ENCODE measurements around the gene CYB561. TPM values are rescaled to one million over a fixed set of nuclear protein-coding genes. Genes with fewer than 3 reads are reported as not detected.
A peak's percentile ranks its signal among the peaks of the same experiment; 100 is the strongest.

Gene CYB561
- total RNA-seq, 1 experiment from 2014 or later = 30.9 TPM

GRCh38 chr17:63451150-63451549, 5.0 kb upstream of the CYB561 start:
- DNase-seq (ENCODE audit: low spot score) = no peak

- no peak for DNase-seq (ENCODE audit: low spot score)
Observed at GRCh38 chr17:63450551-63450950, 4.4 kb upstream of the CYB561 start.

- DNase-seq (ENCODE audit: low spot score) = no peak
Observed at GRCh38 chr17:63448655-63449054, 2.5 kb upstream of the CYB561 start.

- DNase-seq (ENCODE audit: low spot score) = no peak
Observed at GRCh38 chr17:63447471-63448009, 1.4 kb upstream of the CYB561 start.

GRCh38 chr17:63446753-63447470, 806 bp upstream of the CYB561 start:
- DNase-seq (ENCODE audit: low spot score) = no peak

- DNase-seq (ENCODE audit: low spot score) = no peak
Observed at GRCh38 chr17:63445571-63445953, 544 bp downstream of the CYB561 start.

GRCh38 chr17:63445065-63445464, 1.0 kb downstream of the CYB561 start:
- no peak for DNase-seq (ENCODE audit: low spot score)

- no peak for DNase-seq (ENCODE audit: low spot score)
Observed at GRCh38 chr17:63444457-63444856, 1.6 kb downstream of the CYB561 start.

GRCh38 chr17:63443053-63443452, 3.1 kb downstream of the CYB561 start:
- DNase-seq (ENCODE audit: low spot score) = no peak

GRCh38 chr17:63442549-63443035, 3.5 kb downstream of the CYB561 start:
- DNase-seq (ENCODE audit: low spot score) = no peak

- no peak for DNase-seq (ENCODE audit: low spot score)
Observed at GRCh38 chr17:63442074-63442473, 4.0 kb downstream of the CYB561 start.

- no peak for DNase-seq (ENCODE audit: low spot score)
Observed at GRCh38 chr17:63441654-63442053, 4.5 kb downstream of the CYB561 start.

- no peak for DNase-seq (ENCODE audit: low spot score)
Observed at GRCh38 chr17:63440770-63441335, 5.3 kb downstream of the CYB561 start.

GRCh38 chr17:63440127-63440769, 5.9 kb downstream of the CYB561 start:
- DNase-seq (ENCODE audit: low spot score) = no peak

GRCh38 chr17:63439687-63440086, 6.4 kb downstream of the CYB561 start:
- peak; percentile 90 for DNase-seq (ENCODE audit: low spot score)

GRCh38 chr17:63438092-63439051, 7.7 kb downstream of the CYB561 start:
- no peak for DNase-seq (ENCODE audit: low spot score)

GRCh38 chr17:63437287-63438091, 8.6 kb downstream of the CYB561 start:
- no peak for DNase-seq (ENCODE audit: low spot score)

- no peak for DNase-seq (ENCODE audit: low spot score)
Observed at GRCh38 chr17:63436523-63437110, 9.5 kb downstream of the CYB561 start.

- DNase-seq (ENCODE audit: low spot score) = peak; percentile 54
Observed at GRCh38 chr17:63435681-63436522, 10.2 kb downstream of the CYB561 start.

Data from H4 (cell line).